Measurements from ENCODE around the gene SLC7A6OS. TPM values are rescaled to one million over a fixed set of nuclear protein-coding genes. Genes with fewer than 3 reads are reported as not detected.
A peak's percentile ranks its signal among the peaks of the same experiment; 100 is the strongest.

Gene SLC7A6OS
- total RNA-seq, 1 donor from 2014 or later: 18.8 TPM

- Histone ChIP-seq H3K27ac (no peak overlapping the region), H3K36me3 (peaks cover 99% of the 10 kb centered on the region), H3K27me3 (no peaks in the 10 kb centered on the region), H3K9me3 (no peaks in the 10 kb centered on the region), H3K4me3 (no peak overlapping the region), H3K4me1 (no peaks in the 10 kb centered on the region)
- no peak for ATAC-seq
- peak; percentile 31 for DNase-seq
- intact Hi-C loops (cut with DNase I): no loop called here
- TF ChIP-seq, protein P1, sequence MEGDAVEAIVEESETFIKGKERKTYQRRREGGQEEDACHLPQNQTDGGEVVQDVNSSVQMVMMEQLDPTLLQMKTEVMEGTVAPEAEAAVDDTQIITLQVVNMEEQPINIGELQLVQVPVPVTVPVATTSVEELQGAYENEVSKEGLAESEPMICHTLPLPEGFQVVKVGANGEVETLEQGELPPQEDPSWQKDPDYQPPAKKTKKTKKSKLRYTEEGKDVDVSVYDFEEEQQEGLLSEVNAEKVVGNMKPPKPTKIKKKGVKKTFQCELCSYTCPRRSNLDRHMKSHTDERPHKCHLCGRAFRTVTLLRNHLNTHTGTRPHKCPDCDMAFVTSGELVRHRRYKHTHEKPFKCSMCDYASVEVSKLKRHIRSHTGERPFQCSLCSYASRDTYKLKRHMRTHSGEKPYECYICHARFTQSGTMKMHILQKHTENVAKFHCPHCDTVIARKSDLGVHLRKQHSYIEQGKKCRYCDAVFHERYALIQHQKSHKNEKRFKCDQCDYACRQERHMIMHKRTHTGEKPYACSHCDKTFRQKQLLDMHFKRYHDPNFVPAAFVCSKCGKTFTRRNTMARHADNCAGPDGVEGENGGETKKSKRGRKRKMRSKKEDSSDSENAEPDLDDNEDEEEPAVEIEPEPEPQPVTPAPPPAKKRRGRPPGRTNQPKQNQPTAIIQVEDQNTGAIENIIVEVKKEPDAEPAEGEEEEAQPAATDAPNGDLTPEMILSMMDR (IDR thresholded peaks at IDR 0.05): no peak
Observed at GRCh38 chr16:68300734-68301459, 9.8 kb downstream of the SLC7A6OS start.

- H3K36me3 ChIP-seq: peaks cover 99% of the 10 kb centered on the region
- ATAC-seq: no peak
- no peak overlapping the region for H3K4me3 ChIP-seq
- TF ChIP-seq, protein P1 (IDR thresholded peaks at IDR 0.05): no peak
- H3K4me1 ChIP-seq: no peaks in the 10 kb centered on the region
- DNase-seq: peak; percentile 1
- no peaks in the 10 kb centered on the region for H3K9me3 ChIP-seq
- no peaks in the 10 kb centered on the region for H3K27me3 ChIP-seq
- intact Hi-C loops (cut with DNase I): no loop called here
- no peak overlapping the region for H3K27ac ChIP-seq
Observed at GRCh38 chr16:68299571-68300453, 10.9 kb downstream of the SLC7A6OS start.

DNA sequence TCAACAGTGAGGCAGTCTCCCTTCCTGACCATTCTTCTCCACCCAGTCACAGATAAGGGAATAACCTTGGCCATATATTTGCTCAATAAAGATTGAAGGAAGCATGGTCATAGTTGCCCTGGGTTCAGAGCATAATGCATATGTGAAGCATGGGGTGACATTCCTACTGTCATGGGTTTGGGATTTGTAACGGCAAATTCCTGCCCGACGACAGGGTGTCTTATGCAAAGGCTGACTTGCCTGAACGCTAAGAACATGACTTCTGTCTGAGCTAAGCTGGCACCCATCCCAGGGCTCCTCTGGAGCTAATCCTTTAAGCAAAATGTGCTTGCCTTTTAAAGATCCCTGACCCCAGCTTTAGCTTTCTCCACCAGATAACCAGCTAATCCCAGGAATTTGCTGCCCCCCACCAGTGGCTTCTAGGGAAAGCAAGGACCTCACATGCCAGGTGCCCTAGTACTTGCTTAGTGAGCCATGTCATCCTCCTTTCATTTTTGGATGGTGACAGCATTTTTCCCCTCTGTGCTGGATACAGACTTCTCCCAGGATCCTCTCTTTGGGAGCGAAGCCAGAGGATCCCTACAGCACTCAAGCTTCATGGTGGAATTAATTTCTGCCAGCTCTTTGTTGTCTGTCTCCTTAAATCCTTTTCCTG lies 11.7 kb downstream of the SLC7A6OS start:
- ATAC-seq (no peak), DNase-seq (peak; percentile 1)
- Histone ChIP-seq H3K4me3 (no peak overlapping the region), H3K27me3 (no peaks in the 10 kb centered on the region), H3K9me3 (no peaks in the 10 kb centered on the region), H3K27ac (peak overlapping the region; percentile 24), H3K4me1 (no peaks in the 10 kb centered on the region), H3K36me3 (peaks cover 98% of the 10 kb centered on the region)
- intact Hi-C loops (cut with DNase I): no loop called here
- TF ChIP-seq, protein P1 (IDR thresholded peaks at IDR 0.05): no peak

DNA sequence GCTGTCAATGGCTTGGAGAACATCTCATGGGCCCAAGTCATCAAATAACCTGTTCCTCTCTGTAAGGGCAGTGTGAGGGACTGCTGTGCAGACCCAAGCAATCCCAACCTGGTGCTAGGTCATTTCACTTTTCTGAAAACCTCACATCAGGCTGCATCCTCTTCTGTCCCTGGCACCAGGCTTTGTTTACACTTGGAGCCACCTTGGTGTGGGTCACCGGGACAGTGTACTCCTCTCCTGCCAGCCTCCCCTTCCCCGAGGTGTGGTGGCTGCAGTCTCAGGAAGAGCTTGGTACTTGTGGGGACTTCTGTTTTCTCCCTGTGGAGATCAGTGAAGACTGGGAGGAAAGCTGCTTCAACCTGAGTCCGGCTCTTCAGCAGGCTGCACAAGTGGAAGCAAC lies 12.4 kb downstream of the SLC7A6OS start:
- TF ChIP-seq, protein P1 (IDR thresholded peaks at IDR 0.05): no peak
- no peak for DNase-seq
- no peaks in the 10 kb centered on the region for H3K9me3 ChIP-seq
- no peak overlapping the region for H3K27ac ChIP-seq
- H3K36me3 ChIP-seq: peaks cover 98% of the 10 kb centered on the region
- no peak for ATAC-seq
- no peaks in the 10 kb centered on the region for H3K27me3 ChIP-seq
- no peaks in the 10 kb centered on the region for H3K4me1 ChIP-seq
- no peak overlapping the region for H3K4me3 ChIP-seq
- intact Hi-C loops (cut with DNase I): no loop called here

GRCh38 chr16:68297908-68298307 lies 12.8 kb downstream of the SLC7A6OS start:
- TF ChIP-seq, protein P1 (IDR thresholded peaks at IDR 0.05): no peak
- DNase-seq (no peak), ATAC-seq (no peak)
- H3K9me3 ChIP-seq: no peaks in the 10 kb centered on the region
- intact Hi-C loops (cut with DNase I): no loop called here
- no peaks in the 10 kb centered on the region for H3K4me1 ChIP-seq
- no peaks in the 10 kb centered on the region for H3K27me3 ChIP-seq
- no peak overlapping the region for H3K27ac ChIP-seq
- peaks cover 98% of the 10 kb centered on the region for H3K36me3 ChIP-seq
- no peak overlapping the region for H3K4me3 ChIP-seq

All from upper lobe of right lung (tissue), 1 donor.